GM23248 (cell line): ENCODE data around the gene ARHGAP10.

Source experiments
- EZH2 ChIP-seq: fragments of 200-600 bp; sonication (generic); IDR thresholded peaks from 2 replicates; pipeline ENCODE4 v1.6.1; 2018; ENCODE audit warnings: antibody characterized with exemption, mild to moderate bottlenecking; ENCODE audit not compliant: insufficient read depth, poor library complexity, severe bottlenecking
- EZH2phosphoT487 ChIP-seq: fragments of 200-600 bp; sonication (generic); IDR thresholded peaks from 2 replicates; pipeline ENCODE4 v1.6.1; 2018; ENCODE audit warnings: antibody characterized with exemption, moderate library complexity, mild to moderate bottlenecking, low read depth; ENCODE audit not compliant: insufficient read depth

DNA sequence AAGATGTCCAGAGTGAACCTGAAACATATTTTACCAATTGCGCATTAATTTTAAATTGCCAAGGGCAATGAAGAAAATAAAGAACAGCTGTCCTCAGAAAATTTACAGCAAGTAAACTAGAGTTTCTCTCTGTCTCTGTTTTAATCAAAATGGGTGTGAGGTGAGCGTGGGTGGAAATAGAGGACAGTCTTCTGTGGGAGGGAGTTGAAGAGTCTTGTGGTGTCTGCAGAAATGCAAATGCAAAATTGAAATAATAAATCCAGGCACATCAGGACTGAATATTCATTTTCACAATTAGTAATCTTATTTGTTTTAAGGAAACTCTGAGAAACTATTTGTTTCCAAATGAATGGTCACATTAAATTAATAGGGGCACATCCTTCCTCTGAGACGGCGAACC lies 192.0 kb downstream of the ARHGAP10 start:
- TF ChIP-seq EZH2 (no peak), EZH2phosphoT487 (no peak)
